H1 (cell line): ENCODE measurements around the gene HMGA1. TPM values are rescaled to one million over a fixed set of nuclear protein-coding genes. Genes with fewer than 3 reads are reported as not detected.

Experiments
- CTCF ChIA-PET: fragments of 300-600 bp; sonication (Branson Sonifier 250); formaldehyde crosslinking; loops from one replicate; lab custom pipeline; 2021; ENCODE audit not compliant: partially characterized antibody; lab: Charles Lee
- POLR2A ChIA-PET: fragments of 300-600 bp; sonication (Branson Sonifier 250); formaldehyde crosslinking; loops from one replicate; lab custom pipeline; 2021; ENCODE audit warnings: inconsistent platforms; ENCODE audit not compliant: partially characterized antibody; lab: Charles Lee
- DNase-seq, 2 experiments: peaks; one replicate each; pipeline versions ENCODE4 v3.0.0 to v3.0.0-alpha.2; 2010 to 2022; ENCODE audit warnings: low spot score in 2 of 2, low read depth in 1 of 2, mixed read lengths in 1 of 2
- FAIRE-seq: peaks from 2 replicates; lab custom pipeline; 2011; peaks lifted over from hg19 to GRCh38; lab: Jason Lieb, UNC
- H2AFZ ChIP-seq: 2 replicates; pipeline ENCODE4 v1.8.1; 2012; ENCODE audit warnings: low read length, inconsistent platforms
- H2AK5ac ChIP-seq: 2 replicates; pipeline ENCODE4 v1.6.1; 2013; ENCODE audit warnings: low read depth, low read length
- H2BK120ac ChIP-seq: replicated peaks from 2 replicates; pipeline ENCODE3; 2013; ENCODE audit warnings: low read depth, low read length, inconsistent platforms
- H2BK12ac ChIP-seq: 2 replicates; pipeline ENCODE4 v1.6.1; 2013; ENCODE audit warnings: low read depth, low read length
- H2BK15ac ChIP-seq: 2 replicates; pipeline ENCODE4 v1.6.1; 2013; ENCODE audit warnings: low read length
- H2BK20ac ChIP-seq: 2 replicates; pipeline ENCODE4 v1.6.1; 2013; ENCODE audit warnings: low read length
- H2BK5ac ChIP-seq: 2 replicates; pipeline ENCODE4 v1.6.1; 2013; ENCODE audit warnings: low read depth, low read length
- H3K14ac ChIP-seq: 2 replicates; pipeline ENCODE4 v1.6.1; 2013; ENCODE audit warnings: inconsistent platforms; ENCODE audit not compliant: insufficient read length
- H3K18ac ChIP-seq: 2 replicates; pipeline ENCODE4 v1.6.1; 2013; ENCODE audit warnings: low read length; ENCODE audit errors: extremely low read depth
- H3K23ac ChIP-seq: 2 replicates; pipeline ENCODE4 v1.6.1; 2013; ENCODE audit warnings: inconsistent platforms; ENCODE audit not compliant: insufficient read length
- H3K23me2 ChIP-seq: 2 replicates; pipeline ENCODE4 v1.6.1; 2013; ENCODE audit warnings: low read depth, low read length
- H3K27ac ChIP-seq: 2 replicates; pipeline ENCODE4 v1.6.1; 2011; ENCODE audit warnings: low read depth, low read length, inconsistent platforms
- H3K27me3 ChIP-seq, 4 experiments: replicated peaks in 1 of 4; 1 replicate in 1 of 4; 2 replicates in 3 of 4; pipeline versions ENCODE4 v1.6.1 to v1.8.1; 2011 to 2013; ENCODE audit warnings: low read length in 3 of 4, mild to moderate bottlenecking in 3 of 4, inconsistent platforms in 2 of 4, mixed read lengths in 2 of 4, moderate library complexity in 1 of 4; ENCODE audit not compliant: control insufficient read depth in 3 of 4, insufficient read depth in 3 of 4; ENCODE audit errors: extremely low read depth in 1 of 4
- H3K36me3 ChIP-seq, 4 experiments: 2 replicates each; pipeline versions ENCODE4 v1.6.1 to v1.8.1; 2011 to 2013; ENCODE audit warnings: mild to moderate bottlenecking in 4 of 4, low read length in 3 of 4, moderate library complexity in 2 of 4, control low read depth in 1 of 4, inconsistent platforms in 1 of 4; ENCODE audit not compliant: insufficient read depth in 4 of 4, control insufficient read depth in 2 of 4
- H3K4ac ChIP-seq: replicated peaks from 2 replicates; pipeline ENCODE3; 2013; ENCODE audit warnings: low read length, low read depth, mixed read lengths, inconsistent platforms; ENCODE audit not compliant: insufficient read length
- H3K4me1 ChIP-seq, 4 experiments: replicated peaks in 1 of 4; 1 replicate in 1 of 4; 2 replicates in 3 of 4; pipeline versions ENCODE4 v1.6.1 to v1.8.1; 2011 to 2013; ENCODE audit warnings: low read length in 3 of 4, inconsistent platforms in 2 of 4, mixed read lengths in 1 of 4; ENCODE audit not compliant: insufficient read depth in 4 of 4, control insufficient read depth in 3 of 4
- H3K4me2 ChIP-seq, 2 experiments: 2 replicates each; pipeline versions ENCODE4 v1.6.1 to v1.8.1; 2011 to 2013; ENCODE audit warnings: low read depth in 2 of 2, low read length in 2 of 2, control low read depth in 1 of 2, inconsistent platforms in 1 of 2, mild to moderate bottlenecking in 1 of 2; ENCODE audit not compliant: insufficient read depth in 1 of 2
- H3K4me3 ChIP-seq, 4 experiments: fragments of 200-600, 300-600 bp in 1 of 4; sonication (generic), shearing (Covaris generic), sonication (Bioruptor Twin) in 1 of 4; 2 replicates each; pipeline versions ENCODE4 v1.5.1 to v1.8.1; 2011 to 2016; ENCODE audit warnings: low read length in 4 of 4, low read depth in 3 of 4, control low read depth in 2 of 4, inconsistent platforms in 2 of 4, mild to moderate bottlenecking in 2 of 4, mixed read lengths in 1 of 4, moderate library complexity in 1 of 4; ENCODE audit not compliant: insufficient read depth in 2 of 4; ENCODE audit errors: extremely low read depth in 1 of 4
- H3K56ac ChIP-seq: replicated peaks from 2 replicates; pipeline ENCODE3; 2013; ENCODE audit warnings: low read depth, mild to moderate bottlenecking, mixed read lengths, low read length, inconsistent platforms; ENCODE audit not compliant: insufficient read length
- H3K79me1 ChIP-seq: 2 replicates; pipeline ENCODE4 v1.6.1; 2013; ENCODE audit warnings: low read depth, low read length, control low read depth
- H3K79me2 ChIP-seq, 2 experiments: 2 replicates each; pipeline versions ENCODE4 v1.6.1 to v1.8.1; 2012 to 2013; ENCODE audit warnings: low read length in 2 of 2, mild to moderate bottlenecking in 2 of 2, inconsistent platforms in 1 of 2; ENCODE audit not compliant: insufficient read depth in 2 of 2, control insufficient read depth in 1 of 2
- H3K9ac ChIP-seq, 4 experiments: replicated peaks in 1 of 4; 1 replicate in 1 of 4; 2 replicates in 3 of 4; pipeline versions ENCODE4 v1.6.1 to v1.8.1; 2011 to 2013; ENCODE audit warnings: low read depth in 3 of 4, low read length in 3 of 4, control low read depth in 2 of 4, mild to moderate bottlenecking in 2 of 4, moderate library complexity in 2 of 4, inconsistent platforms in 1 of 4; ENCODE audit errors: extremely low read depth in 1 of 4
- H3K9me3 ChIP-seq, 2 experiments: 2 replicates each; pipeline versions ENCODE4 v1.6.1 to v1.8.1; 2012 to 2013; ENCODE audit warnings: mild to moderate bottlenecking in 2 of 2, moderate library complexity in 2 of 2, control low read depth in 1 of 2, inconsistent platforms in 1 of 2, low read depth in 1 of 2, low read length in 1 of 2, mixed read lengths in 1 of 2; ENCODE audit not compliant: insufficient read depth in 2 of 2
- H4K20me1 ChIP-seq, 2 experiments: replicated peaks in 1 of 2; 2 replicates each; pipeline versions ENCODE3 to v1.8.1; 2011 to 2013; ENCODE audit warnings: inconsistent platforms in 2 of 2, low read length in 2 of 2, mild to moderate bottlenecking in 1 of 2; ENCODE audit not compliant: insufficient read depth in 2 of 2, control insufficient read depth in 1 of 2
- H4K5ac ChIP-seq: 2 replicates; pipeline ENCODE4 v1.6.1; 2013; ENCODE audit warnings: low read length, low read depth, mixed read lengths, inconsistent platforms; ENCODE audit not compliant: insufficient read length
- H4K8ac ChIP-seq: 2 replicates; pipeline ENCODE4 v1.8.0; 2013; ENCODE audit warnings: mild to moderate bottlenecking, moderate library complexity, low read length, inconsistent platforms; ENCODE audit not compliant: insufficient read depth; ENCODE audit errors: extremely low read depth
- H4K91ac ChIP-seq: replicated peaks from 2 replicates; pipeline ENCODE3; 2013; ENCODE audit warnings: low read length, mixed read lengths, inconsistent platforms; ENCODE audit not compliant: insufficient read length
- CHD2 ChIP-seq: IDR thresholded peaks from 2 replicates; pipeline ENCODE4 v1.6.1; 2012; ENCODE audit warnings: low read length, improper control_type of control experiment
- GABPA ChIP-seq: IDR thresholded peaks from 2 replicates; pipeline ENCODE4 v1.6.1; 2011; ENCODE audit warnings: mild to moderate bottlenecking, low read length, moderate library complexity, borderline replicate concordance; ENCODE audit not compliant: insufficient read depth
- SIX5 ChIP-seq: IDR thresholded peaks from 2 replicates; pipeline ENCODE4 v1.6.1; 2011; ENCODE audit warnings: mild to moderate bottlenecking, low read depth, low read length
- WGBS, 2 experiments: shearing (Covaris generic) in 1 of 2; methylation state at CpG; one replicate each; pipeline versions ENCODE4 v1.1.6 to v1.1.7; 2013 to 2015; ENCODE audit warnings: low lambda C conversion rate in 2 of 2, mixed read lengths in 2 of 2, inconsistent platforms in 1 of 2, low coverage in 1 of 2, missing lambda C conversion rate in 1 of 2; ENCODE audit not compliant: insufficient replicate concordance in 2 of 2, insufficient coverage in 1 of 2, insufficient read length in 1 of 2; ENCODE audit errors: extremely low coverage in 1 of 2, missing lambda C conversion rate in 1 of 2; 5-methylcytosine and 5-hydroxymethylcytosine counted together
- polyA plus RNA-seq, 7 experiments: library from polyadenylated mRNA; depleted of rRNA in 3 of 7; stranded (reverse) in 5 of 7; unstranded in 2 of 7; fragments of >200 nt in 5 of 7; fragments of 200-250 nt in 2 of 7; gene quantifications; 1 replicate in 5 of 7; 2 replicates in 1 of 7; 4 replicates in 1 of 7; pipeline versions ENCODE4 v1.2.1 to v1.2.3, GENCODE V29; 2011 to 2013; ENCODE audit warnings: missing spikeins in 2 of 7, mixed read lengths in 2 of 7
- total RNA-seq: library from RNA; stranded (reverse); fragmentation: NEBNext Ultra II Directional; extraction: Animal tissue kit (Norgen Biotek cat#: 25700); gene quantifications from 2 replicates; pipeline ENCODE4 v1.2.1, GENCODE V29; 2021
- TF ChIP-seq, protein P1 (sequence below): IDR thresholded peaks from 2 replicates; pipeline ENCODE4 v1.6.1; 2012; ENCODE audit warnings: low read length, inconsistent platforms

The HMGA1 gene
- total and polyA plus RNA-seq, 2 of the 8 experiments (the other 6 are each of a cell fraction or from before 2014, with no cell fraction given), result 1,557 to 2,636 TPM

DNA sequence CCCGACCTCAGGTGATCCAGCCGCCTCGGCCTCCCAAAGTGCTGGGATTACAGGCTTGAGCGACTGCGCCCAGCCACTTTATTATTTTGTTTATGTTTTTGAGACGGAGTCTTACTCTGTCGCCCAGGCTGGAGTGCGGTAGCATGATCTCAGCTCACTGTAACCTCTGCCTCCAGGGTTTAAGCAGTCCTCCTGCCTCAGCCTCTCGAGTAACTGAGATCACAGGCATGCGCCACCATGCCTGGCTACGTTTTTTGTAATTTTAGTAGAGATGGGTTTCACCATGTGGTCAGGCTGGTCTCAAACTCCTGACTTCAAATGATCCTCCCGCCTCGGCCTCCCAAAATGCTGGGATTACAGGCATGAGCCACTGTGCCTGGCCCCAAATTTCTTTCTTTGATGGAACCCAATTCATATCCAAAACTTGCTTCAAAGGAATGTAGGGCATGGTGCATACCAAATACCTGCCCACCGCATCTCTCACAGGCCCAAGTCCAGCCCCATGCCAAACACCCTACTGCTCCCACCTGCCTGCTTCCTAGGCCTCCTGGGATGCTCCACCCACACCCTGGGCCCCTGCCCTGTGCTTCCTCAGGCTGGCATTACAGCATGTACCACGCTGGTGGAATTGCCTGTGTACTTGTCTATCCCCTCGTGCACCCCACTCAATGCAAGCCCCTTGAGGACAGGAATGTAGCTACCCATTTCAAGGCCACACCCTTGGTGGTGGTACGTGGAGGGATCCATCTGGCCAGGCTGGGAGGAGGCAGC, 4.9 kb upstream of the HMGA1 start:
- Histone ChIP-seq H3K4me1 (peaks cover 7 to 25% (median 22%) of the 10 kb centered on the region in 4 experiments), H4K20me1 (no peaks in the 10 kb centered on the region), H3K4me2 (no peak overlapping the region), H4K91ac (peak overlapping the region; percentile 68), H3K79me2 (peaks cover 0 to 3% of the 10 kb centered on the region in 2 experiments; a peak in 1 of 4 replicates), H4K5ac (no peak overlapping the region), H3K27me3 (no peaks in the 10 kb centered on the region), H3K56ac (no peak overlapping the region), H2BK120ac (peak overlapping the region; percentile 21), H3K18ac (no peak overlapping the region), H3K36me3 (no peaks in the 10 kb centered on the region), H3K4ac (no peak overlapping the region), H2BK5ac (0 out of 2 replicates have a peak overlapping the region, but pooled peaks have one; percentile 20), H2AFZ (no peak overlapping the region), H3K14ac (no peak overlapping the region), H3K23ac (no peak overlapping the region), H3K9ac (no peak overlapping the region), H4K8ac (no peak overlapping the region; the same call in 1 of the 2 replicates)
- DNase-seq (no peak), FAIRE-seq (no peak)
- CTCF ChIA-PET, result interaction anchor here (1.8 to 4.1 kb wide), 3 partner anchors 12 to 36 kb away, joined by 6 to 29 read pairs (median 9); no protein-coding TSS in a partner anchor
- 95% methylated on average over 17 of the region's 17 CpGs; no CpG with 5 or more reads in 1 of the 2 experiments for WGBS, 2 experiments
- TF ChIP-seq GABPA (no peak), CHD2 (no peak), SIX5 (no peak)
- TF ChIP-seq, protein P1, sequence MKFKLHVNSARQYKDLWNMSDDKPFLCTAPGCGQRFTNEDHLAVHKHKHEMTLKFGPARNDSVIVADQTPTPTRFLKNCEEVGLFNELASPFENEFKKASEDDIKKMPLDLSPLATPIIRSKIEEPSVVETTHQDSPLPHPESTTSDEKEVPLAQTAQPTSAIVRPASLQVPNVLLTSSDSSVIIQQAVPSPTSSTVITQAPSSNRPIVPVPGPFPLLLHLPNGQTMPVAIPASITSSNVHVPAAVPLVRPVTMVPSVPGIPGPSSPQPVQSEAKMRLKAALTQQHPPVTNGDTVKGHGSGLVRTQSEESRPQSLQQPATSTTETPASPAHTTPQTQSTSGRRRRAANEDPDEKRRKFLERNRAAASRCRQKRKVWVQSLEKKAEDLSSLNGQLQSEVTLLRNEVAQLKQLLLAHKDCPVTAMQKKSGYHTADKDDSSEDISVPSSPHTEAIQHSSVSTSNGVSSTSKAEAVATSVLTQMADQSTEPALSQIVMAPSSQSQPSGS, result no peak
- TF ChIP-seq, all 59 proteins: peak for 0
- peak overlapping the region; percentile 24; the same call in 1 of the 2 replicates for H2AK5ac ChIP-seq
- no peaks in the 10 kb centered on the region for H3K9me3 ChIP-seq
- peak overlapping the region; percentile 88 for H2BK20ac ChIP-seq
- peak overlapping the region; percentile 83; the same call in 1 of the 2 replicates for H2BK15ac ChIP-seq
- no peaks in the 10 kb centered on the region; the same call in 1 of the 2 replicates for H3K79me1 ChIP-seq
- POLR2A ChIA-PET, result interaction anchor here (0.7 to 9.0 kb wide), 5 partner anchors 8 to 195 kb away, joined by 3 to 191 read pairs (median 36); partner anchors contain the start of gene SMIM29
- H3K23me2 ChIP-seq, result peaks cover 9% of the 10 kb centered on the region
- H3K27ac ChIP-seq, result no peak overlapping the region
- peak overlapping the region; percentile 7; the same call in 1 of the 2 replicates for H2BK12ac ChIP-seq
- no peak overlapping the region for H3K4me3 ChIP-seq
